NCI-H128 (cell line): ENCODE data around the gene CDKN2AIP.
"Not testable (repeated sequence)": the region's sequence is repeated elsewhere in the genome, so short reads cannot be mapped to it uniquely, and the experiment has no call there.

Experiments
- DNase-seq: peaks from one replicate; lab custom pipeline; 2025; ENCODE audit not compliant: unreplicated experiment; lab: John Stamatoyannopoulos, UW

Gene CDKN2AIP

DNA sequence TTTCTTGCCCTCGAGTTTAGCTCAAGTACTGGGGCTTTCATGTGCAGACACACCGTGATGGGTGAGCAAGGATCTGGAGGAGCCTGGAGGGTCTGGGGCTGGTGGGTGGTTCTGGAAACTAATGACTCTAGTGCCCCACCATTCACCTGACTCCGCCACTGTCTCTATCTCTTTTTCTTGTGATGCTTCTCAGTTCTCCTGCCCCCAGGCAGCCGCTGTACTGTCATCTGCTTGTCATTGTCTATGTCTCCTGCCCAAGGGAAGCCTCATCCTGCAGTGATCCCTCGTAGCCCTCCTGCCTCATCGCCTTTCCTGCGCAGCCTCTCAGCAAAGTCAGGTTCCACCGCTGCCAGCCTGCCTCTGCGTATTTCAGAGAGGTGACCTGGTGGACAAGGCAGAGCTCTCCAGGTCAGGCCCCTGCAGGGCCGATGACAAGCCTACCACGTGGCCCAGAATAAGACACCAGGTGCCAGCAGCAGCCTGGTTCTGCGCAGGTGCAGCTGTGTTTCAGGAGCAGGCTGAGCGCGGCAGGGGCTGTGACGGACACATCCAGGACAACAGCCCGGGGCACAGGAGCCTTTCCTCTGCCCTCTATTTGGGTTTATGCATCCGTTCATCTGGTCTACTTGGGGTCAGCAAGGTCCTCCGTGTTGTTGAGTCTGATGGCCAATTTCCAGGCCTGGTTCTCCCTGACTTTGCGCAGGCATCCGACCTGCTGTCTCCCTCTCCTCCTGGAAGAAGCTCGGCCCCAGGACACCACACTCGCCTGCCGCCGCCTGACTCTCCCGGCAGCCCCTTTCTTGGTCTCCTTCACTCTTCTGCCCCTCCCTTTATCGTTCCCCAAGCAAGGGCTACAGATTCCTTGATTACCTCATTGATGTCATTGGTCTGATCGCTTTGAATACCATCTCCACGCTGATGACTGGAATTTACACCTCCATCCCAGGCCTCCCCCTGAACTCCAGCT is 30.9 kb upstream of the CDKN2AIP start:
- DNase-seq = no peak

DNA sequence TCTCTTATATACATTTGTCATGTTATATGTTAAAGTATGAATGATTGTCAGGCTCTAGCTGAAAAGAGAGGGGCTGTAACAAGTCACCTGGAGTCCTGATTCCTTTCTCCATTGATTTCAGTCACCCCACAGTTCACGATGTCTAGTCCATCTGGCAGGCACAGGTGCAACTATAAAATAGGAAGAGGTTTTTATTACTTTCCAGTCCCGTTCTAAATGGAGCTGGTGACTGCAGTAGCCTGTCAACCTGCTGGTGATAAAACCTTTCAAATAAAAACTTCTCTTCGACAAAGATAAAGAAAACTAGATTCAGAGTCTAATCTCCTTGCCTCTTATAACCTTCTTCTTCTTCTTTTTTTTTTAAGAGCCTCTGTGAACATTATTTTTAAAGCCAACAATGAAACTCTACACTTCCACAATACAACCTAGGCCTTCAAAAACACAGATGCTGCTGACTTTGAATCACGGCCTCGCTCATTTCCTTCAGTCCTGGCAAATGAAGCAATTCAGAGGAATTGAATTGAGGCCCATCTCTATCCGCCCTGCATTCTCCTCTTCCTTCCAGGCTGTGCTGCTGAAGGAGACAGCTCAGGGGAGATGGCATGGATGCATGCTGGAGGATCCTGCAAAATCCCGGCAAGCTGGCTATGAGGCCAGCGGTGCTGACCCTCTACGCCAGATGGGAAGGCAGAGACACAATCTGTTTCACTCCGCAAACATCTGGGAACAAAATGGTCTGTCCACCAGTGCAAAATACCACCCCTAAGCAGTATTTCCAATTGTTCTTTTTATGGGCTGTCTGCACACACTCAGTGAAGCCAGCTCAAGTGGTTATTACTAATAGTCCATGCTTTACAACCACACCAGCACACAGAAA is 27.3 kb upstream of the CDKN2AIP start:
- DNase-seq = no peak

GRCh38 chr4:183422962-183423631 is 21.3 kb upstream of the CDKN2AIP start:
- DNase-seq = no peak

GRCh38 chr4:183424109-183424744 is 20.2 kb upstream of the CDKN2AIP start:
- no peak for DNase-seq

GRCh38 chr4:183426507-183426906 is 17.9 kb upstream of the CDKN2AIP start:
- DNase-seq = no peak

DNA sequence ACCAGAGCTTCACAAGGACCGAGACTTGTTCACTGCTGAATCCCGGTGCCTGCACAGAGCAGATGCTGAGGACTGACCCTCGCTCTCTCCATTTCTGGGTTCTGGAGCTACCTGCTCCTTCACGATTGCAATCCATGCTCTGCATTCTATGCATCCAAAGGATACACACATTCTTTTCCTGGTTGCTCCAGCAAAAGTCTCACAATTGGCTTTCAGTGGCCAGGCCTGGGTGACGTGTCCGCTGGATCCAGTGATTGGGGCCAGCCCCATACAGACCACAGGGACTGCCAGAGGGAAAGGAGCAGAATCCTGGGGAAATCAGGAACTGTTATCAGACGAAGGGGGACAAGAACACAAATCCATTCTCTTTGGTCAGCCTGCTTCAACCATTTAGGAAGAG is 14.9 kb upstream of the CDKN2AIP start:
- DNase-seq = no peak

GRCh38 chr4:183430317-183430993 is 14.0 kb upstream of the CDKN2AIP start:
- DNase-seq = no peak

DNA sequence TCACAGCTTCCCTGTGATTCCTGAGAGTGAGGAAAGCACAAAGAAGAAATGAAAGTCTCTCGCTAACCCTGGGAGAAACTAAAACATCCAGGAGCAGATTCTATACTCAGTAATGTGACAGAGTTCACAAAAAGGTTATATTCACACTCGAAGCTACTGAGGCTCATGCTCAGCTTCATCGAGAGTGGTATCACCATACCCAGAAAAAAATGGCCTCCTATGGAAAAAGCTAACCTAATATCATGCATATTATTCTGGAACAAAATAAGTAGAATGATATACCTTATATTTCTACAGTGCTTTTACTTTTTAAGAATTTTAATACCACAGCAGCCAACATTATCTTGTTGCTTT is 13.5 kb upstream of the CDKN2AIP start:
- no peak for DNase-seq

GRCh38 chr4:183431614-183432013 is 12.8 kb upstream of the CDKN2AIP start:
- DNase-seq = no peak

- not testable (repeated sequence) for DNase-seq
These were observed 11.3 kb upstream of the CDKN2AIP start for GRCh38 chr4:183433183-183433582.

DNA sequence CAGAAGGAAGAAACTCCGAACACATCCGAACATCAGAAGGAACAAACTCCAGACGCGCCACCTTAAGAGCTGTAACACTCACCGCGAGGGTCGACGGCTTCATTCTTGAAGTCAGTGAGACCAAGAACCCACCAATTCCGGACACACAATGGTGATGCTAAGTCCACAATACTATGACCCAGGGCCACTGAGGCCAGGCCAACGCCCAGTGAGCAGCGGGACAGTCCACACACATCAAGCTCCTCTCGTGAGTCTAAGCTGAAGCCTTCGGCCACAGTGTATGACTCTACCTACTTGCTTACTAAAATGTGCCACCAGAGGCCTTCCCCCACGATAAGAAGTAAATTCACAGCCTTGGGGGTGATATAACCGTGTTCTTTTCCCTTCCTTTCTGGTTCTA is 10.2 kb upstream of the CDKN2AIP start:
- DNase-seq = no peak

DNA sequence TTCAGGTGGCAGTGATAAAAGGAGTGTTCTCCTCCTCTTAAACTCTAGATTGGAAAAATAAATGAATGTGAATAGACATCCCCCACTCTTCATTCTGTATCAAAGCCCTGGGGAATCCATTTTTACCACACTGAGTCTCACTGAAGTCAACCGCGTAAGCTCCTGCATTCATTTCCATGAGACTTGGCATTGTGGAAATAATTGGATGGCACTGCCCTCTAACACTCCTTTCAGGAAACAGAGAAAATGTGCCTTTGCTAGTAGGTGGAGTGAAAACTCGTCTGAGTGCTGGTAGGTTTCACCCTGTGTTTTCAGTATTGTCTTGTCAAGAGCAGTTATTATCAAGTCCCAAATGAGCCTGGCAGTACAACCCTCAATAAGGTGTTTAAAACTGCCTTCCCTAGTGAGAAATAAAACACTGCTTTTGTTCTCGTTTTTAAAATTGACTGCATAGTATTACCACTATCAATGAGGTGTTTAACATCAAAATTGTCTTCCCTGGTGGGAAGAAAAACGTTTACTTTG is 9.7 kb upstream of the CDKN2AIP start:
- no peak for DNase-seq

- DNase-seq = no peak
These were observed 8.6 kb upstream of the CDKN2AIP start for GRCh38 chr4:183435803-183436202.

DNA sequence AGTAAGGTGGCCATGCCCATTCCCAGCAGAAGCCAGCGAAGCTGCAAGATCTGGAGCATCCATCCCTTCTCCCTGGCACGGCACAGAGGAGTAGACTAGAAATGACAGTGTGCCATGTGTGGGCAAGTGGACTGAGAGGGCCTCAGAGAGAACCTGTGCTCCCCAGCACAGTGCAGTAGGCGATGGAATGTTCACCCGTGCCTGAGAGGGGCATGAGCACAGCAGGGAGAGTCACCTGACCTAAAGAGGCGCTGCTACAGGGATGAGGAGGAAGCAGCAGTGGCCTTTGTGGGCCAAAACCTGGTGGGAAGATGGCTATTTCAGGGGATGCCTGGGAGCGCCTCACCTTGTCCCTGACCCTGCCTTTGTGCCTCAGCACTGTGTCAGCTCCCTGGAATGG is 8.0 kb upstream of the CDKN2AIP start:
- no peak for DNase-seq

DNA sequence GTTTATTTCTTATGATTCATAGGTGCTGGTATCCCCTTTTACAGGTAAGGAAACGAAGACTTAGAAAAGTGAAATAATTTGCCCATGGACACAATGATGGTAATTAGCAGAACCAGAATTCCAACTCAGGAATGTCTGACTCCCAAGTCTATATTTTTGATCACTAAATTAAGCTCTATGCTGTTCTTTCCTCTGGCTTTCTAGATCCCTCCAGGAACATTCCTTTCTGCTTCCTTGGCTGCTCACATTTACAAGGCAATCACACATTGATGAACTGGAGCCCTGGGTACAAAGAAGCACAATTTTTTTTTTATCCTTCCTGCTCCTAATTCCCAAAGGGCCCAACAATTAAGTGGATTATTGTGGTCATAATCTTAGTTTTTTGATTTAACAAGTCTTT is 7.0 kb upstream of the CDKN2AIP start:
- no peak for DNase-seq

GRCh38 chr4:183438458-183439113 is 5.8 kb upstream of the CDKN2AIP start:
- DNase-seq = no peak

DNA sequence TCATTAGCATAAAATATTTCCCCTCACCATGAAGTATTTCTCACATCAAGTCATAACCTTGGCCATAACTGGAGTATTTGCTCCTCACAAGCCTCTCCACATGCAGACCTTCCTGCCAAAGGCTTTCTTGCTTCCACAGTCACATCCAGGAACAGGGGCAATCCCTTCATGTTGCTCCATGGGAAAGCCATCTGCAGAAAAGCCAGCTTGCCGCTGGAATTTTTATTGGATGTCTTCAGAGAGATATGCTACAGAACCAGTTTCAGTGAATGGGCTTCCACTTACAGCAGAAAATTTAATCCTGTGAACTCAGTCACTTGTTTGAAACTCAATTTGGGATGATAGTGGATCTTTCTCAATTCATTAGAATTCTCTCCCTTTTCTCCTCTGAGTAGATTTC is 3.2 kb upstream of the CDKN2AIP start:
- no peak for DNase-seq

DNA sequence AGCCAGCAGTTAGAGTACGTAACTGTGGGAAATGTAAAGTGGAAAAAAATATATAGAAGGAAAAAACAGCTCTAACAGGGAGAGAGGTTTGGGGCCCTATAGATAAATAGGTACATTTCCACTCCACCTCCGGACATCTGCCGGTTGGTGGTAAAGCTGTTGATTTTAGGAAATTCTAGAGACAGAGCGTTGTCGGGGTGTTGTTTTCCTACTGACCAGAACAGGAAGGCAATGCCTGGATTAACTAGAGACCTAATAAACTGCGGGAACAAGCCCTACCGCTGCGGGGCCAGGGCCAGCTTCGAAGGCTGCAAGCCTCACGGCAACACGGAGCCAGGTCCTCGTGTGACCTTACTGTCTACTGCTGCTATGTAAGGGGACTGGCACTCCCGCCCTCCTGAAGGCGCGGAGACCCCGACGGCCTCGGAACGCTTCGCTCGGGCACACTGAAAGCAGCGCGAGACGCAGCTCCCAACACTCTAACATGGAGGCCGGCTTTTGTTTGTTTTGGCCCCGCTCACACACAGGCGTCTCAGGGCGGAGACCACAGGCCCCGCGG is 702 bp upstream of the CDKN2AIP start:
- peak; percentile 32 for DNase-seq

DNA sequence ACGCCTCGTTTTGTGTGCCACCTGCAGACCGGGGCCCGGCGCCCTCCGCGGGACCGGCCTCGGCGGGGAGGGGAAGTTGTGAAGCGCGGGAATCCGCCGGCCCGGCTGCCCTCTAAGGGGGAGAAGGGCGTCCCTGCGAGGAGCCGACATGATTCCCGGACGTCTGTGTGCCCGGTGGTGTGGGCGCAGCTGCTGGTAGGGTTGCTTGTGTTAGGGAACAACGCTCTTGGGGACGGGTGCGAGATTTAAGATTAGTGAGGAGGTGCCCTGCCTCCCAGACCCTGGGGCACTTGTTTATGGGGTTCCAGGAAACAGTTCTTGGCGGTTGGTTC is 627 bp downstream of the CDKN2AIP start:
- no peak for DNase-seq
